GM12801 (cell line): ENCODE results near the gene PSTPIP1.

Experiments used
- TF ChIP-seq, protein P1 (sequence below): IDR thresholded peaks from one replicate; pipeline ENCODE4 v1.5.1; 2011; ENCODE audit warnings: control low read depth; ENCODE audit not compliant: insufficient read length; ENCODE audit errors: extremely low read depth

PSTPIP1 gene

DNA sequence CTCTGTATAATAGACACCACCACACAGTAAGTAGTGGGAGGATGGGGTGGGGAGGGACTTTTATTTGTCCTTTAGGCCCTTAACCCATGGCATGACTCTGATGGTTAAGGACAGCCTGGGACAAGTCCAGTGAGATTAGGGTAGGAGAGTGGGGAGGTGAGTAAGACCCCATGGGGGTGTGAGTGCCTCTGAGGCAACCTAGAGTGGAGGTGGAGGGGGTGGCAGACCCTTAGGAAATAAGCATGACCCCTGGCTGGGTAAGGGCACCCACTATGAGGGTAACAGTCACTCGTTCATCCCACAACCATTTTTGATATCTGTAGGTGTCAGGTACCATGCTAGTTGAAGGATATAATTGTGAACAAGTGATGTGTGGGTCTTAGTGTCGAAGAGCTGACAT is 21.0 kb upstream of the PSTPIP1 start:
- TF ChIP-seq, protein P1, sequence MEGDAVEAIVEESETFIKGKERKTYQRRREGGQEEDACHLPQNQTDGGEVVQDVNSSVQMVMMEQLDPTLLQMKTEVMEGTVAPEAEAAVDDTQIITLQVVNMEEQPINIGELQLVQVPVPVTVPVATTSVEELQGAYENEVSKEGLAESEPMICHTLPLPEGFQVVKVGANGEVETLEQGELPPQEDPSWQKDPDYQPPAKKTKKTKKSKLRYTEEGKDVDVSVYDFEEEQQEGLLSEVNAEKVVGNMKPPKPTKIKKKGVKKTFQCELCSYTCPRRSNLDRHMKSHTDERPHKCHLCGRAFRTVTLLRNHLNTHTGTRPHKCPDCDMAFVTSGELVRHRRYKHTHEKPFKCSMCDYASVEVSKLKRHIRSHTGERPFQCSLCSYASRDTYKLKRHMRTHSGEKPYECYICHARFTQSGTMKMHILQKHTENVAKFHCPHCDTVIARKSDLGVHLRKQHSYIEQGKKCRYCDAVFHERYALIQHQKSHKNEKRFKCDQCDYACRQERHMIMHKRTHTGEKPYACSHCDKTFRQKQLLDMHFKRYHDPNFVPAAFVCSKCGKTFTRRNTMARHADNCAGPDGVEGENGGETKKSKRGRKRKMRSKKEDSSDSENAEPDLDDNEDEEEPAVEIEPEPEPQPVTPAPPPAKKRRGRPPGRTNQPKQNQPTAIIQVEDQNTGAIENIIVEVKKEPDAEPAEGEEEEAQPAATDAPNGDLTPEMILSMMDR = no peak

DNA sequence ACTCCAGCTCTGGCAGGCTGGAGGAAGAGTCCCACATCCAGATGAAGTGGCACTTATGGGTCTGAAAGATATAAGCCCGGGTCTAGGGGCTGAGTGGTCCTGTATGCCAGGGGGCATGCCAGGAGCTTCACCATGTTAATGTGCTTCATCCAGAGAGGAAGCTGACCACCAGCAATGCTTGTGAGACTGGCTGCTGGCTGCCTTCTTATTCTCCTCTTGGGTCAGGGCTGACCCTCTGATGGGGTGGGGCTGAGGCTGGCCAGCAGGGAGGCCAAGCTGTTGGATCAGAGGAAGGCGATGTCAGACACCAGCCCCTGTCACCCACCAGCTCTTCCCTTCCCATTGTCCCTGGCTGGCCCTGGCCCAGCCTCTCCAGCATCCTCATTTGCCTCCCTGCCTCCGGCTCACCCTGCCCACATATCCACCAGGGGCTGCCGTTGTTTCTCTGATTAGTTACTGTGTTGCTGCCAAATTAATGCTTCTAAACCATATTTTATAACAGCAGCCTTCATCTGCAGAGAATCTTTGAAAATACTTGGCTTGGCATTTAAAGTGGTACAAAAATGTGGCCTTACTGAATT is 20.4 kb upstream of the PSTPIP1 start:
- TF ChIP-seq, protein P1 = no peak

DNA sequence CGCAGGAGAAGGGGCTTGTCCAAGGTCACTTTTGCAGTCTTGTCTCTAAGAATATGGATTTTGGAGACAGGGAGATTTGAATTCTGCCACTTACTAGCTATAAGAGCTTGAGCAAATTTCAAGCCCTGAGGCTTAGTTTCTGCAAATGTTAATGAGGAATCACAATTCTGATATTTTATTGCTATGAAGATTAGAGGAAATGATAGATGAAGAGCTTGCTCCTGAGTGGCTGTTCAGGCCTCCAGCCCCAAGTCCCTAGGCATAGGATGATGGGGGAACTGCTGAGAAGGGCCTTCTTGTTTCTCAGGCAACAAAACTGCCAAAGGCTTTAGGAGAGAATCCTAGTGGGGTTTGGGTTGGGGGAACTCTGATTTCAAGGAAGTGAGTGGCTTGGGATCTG is 18.8 kb upstream of the PSTPIP1 start:
- TF ChIP-seq, protein P1 = no peak

DNA sequence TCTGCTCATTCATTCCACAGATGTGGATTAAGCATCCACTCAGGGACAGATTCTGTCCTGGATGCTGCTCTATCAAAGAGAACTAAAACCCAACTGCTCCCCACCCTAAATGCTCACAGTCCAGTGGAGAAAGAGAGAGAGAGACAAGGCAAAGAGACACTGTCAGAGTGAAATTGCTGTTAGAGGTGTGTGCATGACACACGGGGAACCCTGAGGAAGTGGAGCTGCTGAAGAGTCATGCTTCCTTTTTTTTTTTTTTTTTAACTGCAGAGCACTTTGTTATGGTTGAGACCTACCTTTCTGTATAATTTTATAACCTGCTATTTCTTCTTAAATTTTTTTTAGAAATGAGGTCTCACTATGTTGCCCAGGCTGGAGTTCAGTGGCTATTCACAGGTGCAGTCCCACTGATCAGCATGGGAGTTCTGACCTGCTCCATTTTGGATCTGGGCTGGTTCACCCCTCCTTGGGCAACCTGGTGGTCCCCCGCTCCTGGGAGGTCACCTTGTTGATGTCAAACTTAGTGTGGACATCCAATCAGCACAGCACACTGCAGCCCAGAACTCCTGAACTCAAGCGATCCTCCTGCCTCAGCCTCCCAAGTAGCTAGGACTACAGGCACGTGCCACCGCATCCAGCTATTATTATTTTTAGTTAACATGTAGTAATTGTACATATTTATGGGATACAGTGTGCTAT is 18.2 kb upstream of the PSTPIP1 start:
- TF ChIP-seq, protein P1 = no peak

DNA sequence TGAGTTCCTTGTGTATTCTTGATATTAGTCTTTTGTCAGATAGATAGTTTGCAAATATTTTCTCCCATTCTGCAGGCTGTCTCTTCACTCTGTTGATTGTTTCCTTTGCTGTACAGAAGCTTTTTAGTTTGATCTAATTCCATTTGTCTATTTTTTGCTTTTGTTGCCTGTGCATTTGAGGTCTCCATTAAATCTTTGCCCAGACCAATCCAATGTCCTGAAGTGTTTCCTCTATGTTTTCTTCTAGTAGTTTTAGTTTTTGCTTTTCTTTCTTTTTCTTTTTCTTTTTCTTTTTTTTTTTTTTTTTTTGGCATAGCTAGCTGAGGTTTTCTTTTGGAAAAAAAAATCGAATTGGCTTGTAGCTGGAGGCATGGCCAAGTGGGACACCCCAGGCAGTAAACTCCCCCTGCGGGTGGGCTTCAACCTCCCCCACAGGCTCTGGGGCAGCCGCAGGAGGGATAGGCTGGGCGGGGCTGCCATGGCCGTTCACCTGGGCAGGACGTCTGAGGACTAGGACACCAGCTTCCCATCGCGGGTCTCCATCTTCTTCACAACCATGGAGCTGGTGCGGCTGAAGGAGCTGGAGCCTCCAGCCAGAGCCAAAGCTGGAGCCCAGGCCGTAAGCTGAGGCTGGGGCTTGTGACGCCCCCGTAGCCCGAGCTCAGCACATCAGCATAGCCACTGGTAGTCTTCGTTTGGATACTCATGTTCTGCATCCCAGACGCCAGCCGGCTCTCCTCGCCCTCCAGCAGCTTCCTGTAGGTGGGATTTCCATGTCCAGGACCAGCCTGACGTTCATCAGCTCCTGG is 16.2 kb upstream of the PSTPIP1 start:
- TF ChIP-seq, protein P1 = no peak

DNA sequence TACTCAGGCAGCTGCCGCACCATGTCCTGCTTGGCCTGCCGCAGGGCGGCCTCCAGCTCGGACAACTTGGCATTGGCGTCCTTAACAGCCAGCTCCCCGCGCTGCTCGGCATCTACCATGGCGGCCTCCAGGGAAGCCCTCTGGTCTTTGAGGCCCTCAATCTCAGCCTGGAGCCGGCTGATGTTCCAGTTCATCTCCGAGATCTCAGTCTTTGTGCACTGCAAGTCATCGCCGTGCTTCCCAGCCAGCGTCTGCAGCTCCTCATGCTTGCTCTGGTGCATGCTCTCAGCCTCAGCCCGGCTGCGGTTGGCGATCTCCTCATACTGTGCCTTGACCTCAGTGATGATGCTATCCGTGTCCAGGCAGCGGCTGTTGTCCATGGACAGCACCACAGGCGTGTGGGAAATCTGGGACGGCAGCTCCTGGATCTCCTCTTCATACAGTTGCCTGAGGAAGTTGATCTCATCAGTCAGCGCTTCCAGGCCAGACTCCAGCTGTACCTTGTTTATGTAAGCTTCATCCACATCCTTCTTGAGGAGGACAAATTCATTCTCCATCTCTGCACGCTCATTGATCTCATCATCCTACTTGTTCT is 15.5 kb upstream of the PSTPIP1 start:
- TF ChIP-seq, protein P1 = no peak

DNA sequence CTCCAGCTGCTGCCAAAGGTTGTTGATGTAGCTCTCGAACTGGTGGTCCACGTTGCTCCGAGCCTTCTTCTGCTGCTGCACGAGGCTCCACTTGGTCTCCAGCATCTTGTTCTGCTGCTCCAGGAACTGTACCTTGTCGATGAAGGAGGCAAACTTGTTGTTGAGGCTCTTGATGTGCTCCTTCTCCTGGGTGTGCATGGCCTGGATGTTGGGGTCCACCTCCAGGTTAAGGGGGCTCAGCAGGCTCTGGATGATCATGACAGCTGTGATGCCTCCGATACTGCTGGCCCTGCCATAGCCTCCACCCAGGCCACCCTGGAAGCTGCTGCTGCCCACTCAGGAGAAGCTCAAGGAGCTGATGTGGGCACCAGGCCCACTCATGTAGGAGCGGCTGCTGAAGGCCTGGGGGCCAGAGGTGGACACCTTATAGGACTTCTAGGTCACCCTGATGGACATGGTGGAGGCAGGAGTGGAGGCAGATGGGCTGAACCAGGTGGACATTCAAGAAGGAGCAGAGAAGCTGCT is 14.9 kb upstream of the PSTPIP1 start:
- TF ChIP-seq, protein P1 = no peak
